Globus pallidus (tissue), 1 donor: ENCODE data around the gene FRMD5.

ENCODE experiments used
- DNase-seq: peaks from one replicate; pipeline ENCODE4 v3.0.0-alpha.2; 2015; ENCODE audit warnings: low spot score

Gene FRMD5

DNA sequence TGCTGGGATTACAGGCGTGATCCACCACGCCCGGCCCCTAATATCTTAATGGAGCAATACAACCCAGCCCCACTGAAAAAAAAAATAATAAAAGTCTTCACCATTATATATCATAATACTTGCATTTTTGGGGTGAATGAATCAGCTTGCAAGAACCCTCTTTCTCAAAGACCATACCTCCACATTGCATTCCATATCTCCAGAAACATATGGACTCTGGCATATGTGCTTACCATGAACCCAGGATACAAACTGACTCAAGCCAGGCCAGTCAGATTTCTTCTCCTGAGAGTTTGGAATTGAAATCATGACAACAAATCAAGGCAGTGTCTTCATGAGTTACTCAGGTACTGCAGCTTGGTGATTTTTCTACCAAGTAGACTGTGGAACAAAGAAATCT lies 101.2 kb downstream of the FRMD5 start:
- no peak for DNase-seq

DNA sequence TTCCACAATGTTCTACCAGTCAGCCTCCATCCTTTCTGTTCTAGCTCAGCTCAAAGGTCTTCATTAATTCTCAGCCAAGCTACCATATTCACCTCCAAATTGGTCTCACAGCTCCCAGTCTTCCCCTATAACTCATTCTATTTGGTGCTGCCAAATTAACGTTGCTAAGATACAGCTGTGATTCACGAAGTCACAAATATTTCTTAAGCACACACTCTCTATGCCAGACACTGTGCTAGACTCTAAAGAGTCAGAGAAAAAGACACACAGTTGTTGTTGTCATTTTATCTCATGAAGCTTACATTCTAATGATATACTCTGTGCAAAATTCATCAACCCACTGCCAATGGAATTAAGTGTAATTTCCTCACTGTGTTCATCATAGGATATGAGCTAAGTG lies 102.8 kb downstream of the FRMD5 start:
- DNase-seq = no peak

DNA sequence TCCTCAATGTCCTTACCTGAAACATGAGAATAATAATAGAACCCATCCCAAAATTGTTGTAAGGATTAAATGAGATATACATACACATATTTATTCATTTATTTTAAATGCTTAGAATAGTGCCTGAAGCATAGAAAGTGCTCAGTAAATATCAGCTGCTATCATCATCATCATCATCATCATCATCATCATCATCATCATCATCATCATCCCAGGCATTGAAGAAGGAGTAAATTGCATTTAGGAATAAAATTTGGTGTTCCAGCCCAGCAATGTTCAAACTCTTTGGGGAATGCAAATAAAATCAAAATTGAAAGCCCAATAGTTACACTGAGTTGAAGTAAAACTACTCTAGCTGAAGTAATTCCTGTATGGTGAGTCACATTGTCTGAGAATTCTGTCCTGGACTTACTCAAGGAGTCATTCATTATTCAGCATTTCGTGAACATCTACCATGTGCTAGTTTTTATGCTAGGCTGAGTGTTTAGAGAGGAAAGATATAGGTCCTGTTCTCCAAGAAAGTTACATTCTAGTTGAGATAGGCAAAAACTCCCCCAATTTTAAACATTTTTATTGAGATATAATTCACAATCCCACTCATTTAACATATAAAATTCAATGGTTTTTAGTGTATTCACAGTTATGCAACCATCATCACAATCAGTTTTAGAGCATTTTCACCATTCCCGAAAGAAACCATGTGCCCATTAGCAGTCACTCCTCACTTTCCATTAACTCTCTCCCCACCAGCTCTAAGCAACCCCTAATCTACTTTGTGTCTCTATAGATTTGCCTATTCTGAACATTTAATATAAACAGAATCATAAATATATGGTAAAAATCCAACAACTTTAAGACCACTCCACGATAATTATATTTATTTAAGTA lies 107.2 kb downstream of the FRMD5 start:
- no peak for DNase-seq

DNA sequence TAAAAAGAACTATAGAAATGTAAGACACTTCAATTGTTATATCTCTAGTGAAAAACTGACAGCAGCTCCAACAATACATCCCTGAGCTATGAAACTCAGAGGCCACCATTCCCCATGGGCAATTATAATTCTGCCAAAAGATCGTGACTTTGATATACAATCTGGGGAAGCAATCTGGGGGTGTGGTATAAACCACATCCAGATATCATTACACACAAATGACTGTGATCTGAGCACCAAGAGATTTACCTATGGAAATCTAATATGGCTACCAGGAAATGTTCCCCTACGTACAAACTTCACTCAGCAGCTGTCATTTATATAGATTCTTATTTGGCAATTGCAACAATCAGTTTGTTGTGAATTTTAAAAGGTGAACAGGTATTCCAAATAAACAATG lies 110.3 kb downstream of the FRMD5 start:
- DNase-seq = no peak

DNA sequence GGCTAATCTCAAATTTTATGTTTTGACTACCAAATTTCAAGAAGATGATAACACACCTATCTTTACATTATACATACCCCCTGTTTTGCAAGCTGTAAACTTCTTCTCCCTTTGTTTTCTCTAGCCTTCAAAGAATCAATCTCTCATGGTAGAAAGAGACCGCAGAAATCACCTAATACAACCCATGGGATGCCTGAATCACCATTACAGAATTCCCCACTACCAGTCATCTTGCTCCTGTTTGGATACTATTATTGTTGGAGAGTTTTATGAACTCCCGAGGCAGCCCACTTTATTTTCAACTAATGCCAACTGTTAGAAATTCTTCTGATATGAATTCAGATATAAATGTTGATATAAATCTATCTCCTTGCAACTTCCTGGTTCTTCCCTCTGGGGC lies 110.9 kb downstream of the FRMD5 start:
- no peak for DNase-seq

DNA sequence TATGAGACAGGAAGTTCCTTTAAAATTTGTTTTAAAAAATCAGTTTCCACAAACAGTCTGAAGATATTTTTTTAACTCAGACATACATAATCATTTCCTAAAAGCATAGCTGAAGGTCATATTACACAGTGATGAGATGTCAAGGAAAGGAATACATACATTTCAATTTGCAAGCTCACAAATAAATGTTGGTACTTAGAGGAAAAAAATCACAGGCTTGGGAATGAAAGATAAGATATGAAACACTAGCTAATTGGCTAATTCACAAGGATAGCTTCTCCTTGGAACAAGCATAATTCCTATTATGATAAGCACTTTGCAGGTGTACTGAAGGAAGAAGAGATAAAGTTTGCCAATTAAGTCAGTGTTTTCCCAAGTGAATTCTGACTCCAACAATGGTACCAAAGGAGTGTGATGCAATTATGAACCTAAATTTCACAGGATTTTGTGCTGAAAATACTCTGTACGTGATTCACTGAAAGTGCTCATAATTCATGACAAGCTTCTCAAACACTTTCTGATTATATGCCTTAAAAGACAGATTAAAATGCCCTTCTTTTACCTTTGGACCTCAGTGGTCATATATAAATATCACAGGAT lies 112.4 kb downstream of the FRMD5 start:
- no peak for DNase-seq

DNA sequence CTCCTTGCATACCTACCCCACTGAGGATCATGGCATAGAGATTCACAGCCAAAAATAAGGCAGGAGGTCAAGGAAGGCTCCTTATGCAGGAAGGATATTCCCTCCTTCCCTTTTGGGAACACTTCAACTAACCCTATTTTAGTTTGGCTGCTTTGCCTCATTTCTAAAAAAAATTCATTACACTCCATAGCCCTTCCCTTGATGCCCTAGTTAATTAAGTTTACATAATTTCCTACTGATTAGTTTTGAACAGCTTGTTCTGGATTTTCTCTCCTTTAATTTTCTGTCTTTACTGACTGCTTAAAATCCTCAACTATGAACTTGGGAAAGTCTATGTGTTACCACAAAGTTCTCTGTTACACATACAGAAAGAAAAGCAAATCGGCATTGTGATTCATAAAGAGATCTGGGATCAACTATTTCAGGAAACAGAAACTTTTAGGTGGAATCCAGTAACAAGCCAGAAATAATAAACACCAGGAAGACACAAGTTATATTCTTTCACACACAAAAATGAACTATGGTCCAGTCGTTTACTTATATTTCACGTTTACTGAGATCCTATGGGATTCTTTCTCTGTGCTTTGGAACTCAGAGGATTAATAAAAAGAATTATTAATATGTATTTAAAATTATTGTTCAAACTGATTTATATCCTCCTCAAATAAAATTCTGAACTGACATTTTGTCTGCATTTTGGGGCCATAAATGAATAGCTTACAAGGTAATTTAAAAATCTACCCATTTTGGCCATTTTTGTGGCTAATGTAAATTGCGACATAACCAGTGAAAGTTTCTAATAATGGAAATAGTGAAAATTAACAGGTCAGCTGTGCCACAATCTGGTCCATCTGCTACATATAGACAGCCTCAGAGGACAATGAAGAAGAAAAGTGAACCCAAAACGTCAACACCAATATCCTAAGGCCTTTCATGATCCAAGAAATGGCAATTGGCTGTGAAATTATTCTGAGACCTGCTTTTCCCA lies 113.8 kb downstream of the FRMD5 start:
- DNase-seq = no peak

DNA sequence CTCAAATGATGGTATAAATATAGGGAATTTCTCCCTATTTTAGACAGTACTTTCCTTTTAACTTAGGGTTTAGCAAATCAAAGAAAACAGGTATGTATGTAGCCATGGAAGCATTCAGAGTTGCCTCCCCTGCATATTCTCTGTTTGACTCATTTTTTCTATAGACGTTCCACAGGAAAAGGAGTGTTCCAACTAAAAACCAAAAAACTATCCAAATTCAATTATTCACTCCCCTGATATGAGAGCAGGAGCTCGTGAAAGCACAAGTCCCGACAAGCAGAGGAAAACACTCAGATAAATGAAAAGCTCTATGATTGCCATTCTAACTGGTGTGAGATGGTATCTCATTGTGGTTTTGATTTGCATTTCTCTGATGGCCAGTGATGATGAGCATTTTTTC lies 119.5 kb downstream of the FRMD5 start:
- no peak for DNase-seq

DNA sequence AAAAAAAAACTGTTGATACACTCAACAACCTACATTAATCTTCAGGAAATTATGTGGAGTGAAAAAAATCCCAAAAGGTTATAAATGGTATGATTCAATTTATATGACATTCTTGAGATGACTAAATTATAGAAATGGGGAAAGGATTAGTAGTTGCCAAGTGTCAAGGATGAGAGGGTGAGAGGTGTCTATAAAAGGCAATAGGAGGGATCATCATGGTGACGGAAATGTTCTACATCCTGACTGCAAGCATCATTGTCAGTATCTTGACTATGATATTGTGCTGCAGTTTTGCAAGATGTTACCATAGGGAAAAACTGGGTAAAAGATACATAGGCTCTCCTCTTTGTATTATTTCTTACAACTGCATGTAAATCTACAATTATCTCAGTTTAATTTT lies 125.6 kb downstream of the FRMD5 start:
- no peak for DNase-seq

DNA sequence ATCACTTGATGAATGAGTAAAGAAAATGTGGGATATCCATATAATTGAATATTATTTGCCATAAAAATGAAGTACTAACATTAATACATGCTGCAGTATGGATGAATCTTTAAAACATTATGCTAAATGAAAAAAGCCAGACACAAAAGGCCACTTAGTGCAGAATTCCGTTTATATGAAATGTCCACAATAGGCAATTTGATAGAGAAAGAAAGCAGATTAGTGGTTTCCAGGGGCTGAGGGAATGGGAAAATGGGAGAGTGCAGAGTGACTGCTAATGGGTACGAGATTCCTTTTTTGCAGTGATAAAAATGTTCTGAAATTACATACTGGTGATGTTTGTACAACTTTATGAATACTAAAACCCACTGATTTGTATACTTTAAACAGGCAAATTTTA lies 126.7 kb downstream of the FRMD5 start:
- DNase-seq = no peak

DNA sequence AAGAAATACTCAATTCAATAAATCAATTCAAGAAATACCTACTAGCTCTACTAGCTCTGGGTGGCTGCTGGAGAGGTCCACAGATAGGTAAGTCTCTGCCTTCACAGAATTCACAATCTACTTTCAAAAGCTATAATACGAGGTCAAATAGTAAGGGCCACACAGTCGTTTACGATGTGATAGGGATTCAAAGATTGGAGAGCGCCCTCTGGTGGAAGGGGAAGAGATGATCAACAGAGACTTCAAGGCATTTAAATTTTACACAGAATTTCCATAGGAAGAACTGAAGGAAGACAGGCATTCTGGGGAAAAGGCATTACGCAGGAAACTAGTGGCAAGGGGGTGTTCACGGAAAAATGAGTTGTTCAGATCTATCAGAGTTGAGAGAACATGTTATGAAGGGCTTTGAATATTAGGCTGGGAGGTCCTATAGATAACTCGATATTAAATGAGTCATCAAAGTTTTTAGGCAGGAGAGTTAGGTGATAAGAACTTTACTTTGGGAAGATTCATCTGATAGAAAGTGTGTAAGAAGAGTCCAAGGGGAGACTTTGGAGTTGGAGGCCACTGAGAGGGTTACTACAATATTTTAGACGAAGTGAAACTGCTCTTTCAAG lies 128.8 kb downstream of the FRMD5 start:
- DNase-seq = peak; percentile 72

DNA sequence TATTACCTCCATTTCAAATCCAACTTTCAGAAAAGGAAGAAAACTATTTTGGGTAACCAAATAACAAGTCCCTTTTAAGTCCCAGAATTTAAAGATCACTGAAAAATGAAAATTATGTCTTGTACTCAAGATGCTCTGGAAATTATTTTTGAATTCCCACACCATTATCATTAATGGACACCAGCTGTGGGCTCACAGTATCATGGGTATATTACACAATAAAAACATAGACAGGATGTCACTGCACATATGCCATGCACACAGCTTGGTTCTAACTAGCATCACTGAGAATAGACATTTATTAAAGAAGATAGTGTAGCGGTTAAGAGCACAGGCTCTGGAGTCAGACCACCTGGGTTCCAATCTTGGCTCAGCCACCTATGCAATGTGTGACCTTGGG lies 130.4 kb downstream of the FRMD5 start:
- DNase-seq = no peak

DNA sequence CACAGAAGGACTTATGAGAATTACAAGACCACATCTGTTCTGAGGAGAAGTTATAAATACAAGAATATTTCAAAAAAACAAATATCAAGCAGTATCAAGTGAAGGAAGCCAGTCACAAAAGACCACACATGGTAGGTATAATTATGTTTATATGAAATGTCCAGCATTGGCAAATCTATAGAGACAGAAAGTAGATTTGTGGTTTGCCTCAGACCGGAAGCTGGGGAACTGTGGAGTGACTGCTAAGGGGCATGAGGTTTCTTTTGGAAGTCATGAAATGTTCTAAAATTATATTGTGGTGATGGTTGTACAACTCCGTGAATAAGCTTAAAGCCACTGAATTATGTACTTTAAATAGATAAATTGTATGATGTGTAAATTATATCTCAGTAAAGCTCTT lies 136.9 kb downstream of the FRMD5 start:
- no peak for DNase-seq

DNA sequence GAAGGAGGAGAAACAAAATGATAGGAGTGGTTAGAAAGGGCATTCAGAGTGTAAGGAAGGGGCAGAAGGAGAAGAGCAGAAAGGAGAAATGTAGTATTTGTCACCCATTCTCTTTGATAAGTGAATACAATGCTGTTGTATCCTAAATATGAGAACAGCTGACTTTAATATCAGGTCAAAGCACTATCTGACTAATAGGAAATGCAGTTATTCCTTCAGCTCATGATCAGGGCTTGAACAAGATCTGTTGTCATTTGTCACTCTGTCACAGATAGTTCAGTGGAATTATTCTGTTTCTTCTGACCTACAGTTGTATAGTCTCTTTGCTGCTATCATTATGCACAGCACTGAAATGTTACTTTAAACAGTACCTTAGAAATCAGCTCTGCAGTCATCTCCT lies 149.4 kb downstream of the FRMD5 start:
- no peak for DNase-seq

DNA sequence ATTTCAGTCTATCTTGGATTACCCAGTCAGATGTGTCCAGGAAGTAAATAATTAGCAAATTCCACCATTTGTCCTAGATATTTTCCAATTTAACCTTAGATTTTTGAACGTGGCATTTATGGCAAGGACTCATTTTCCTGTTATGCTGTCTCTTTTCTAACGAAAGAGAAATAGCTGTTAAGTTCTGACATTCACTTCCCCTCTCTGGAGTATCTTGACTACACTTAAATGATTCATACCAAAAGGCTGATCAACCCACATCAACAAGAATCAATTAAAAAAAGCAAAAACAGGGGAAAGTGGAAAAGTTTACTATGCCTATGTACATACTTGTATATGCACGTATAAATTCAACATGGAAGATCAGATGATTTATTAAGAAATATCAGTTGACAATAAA lies 149.9 kb downstream of the FRMD5 start:
- no peak for DNase-seq

DNA sequence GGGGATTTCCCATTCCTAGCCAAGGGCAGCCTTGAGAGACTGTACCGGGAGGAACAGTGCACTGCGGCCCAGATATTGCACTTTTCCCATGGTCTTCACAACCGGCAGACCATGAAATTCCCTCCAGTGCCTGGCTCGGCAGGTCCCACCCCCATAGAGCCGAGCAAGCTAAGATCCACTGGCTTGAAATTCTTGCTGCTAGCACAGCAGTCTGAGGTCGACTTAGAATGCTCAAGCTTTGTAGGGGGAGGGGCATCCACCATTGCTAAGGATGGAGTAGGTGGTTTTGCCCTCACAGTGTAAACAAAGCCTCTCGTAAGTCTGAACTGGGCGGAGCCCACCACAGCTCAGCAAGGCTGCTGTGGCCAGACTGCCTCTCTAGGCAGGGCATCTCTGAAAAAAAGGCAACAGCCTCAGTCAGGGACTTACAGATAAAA lies 156.3 kb downstream of the FRMD5 start:
- no peak for DNase-seq

DNA sequence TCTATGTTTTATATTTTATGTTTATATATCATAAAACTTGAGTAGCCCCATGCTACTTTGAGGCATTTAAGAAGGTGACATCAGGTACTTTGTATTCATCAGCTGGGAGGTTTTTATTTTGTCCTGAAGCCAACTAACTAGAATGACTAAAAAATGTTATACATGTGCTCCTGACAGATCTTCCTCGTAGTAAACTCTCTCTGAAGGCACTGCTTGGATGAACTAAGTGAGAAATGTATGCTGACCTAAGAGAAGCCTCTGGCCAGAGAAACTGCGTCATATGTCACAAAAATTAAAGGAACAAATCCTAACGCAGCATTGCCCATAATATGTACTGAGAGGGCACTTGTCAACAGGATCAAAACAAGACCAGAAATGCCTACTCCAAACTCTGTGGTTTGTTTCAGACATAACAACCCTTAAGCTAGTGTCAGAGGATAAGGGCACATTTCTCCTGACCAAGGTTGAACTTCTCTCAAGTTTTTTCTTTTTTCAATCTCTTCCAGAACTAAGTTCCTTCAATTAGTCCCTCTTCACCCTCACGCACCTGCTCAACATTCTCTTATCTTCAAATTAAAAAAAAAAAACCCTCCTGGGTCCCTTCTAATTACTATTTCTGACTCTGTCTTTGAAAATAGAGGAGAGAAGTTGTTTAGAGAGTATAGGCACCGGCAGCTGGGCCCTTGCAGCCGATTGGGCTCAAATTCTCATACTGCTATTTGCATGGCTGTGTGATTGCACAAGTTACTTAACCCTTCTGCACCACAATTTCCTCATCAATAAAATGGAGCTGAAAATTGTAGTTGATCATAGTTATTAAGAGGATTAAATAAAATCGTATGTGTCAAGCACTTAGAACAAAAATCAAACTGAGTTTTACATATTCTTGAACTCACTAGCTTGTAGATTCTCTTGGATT lies 159.0 kb downstream of the FRMD5 start:
- no peak for DNase-seq

DNA sequence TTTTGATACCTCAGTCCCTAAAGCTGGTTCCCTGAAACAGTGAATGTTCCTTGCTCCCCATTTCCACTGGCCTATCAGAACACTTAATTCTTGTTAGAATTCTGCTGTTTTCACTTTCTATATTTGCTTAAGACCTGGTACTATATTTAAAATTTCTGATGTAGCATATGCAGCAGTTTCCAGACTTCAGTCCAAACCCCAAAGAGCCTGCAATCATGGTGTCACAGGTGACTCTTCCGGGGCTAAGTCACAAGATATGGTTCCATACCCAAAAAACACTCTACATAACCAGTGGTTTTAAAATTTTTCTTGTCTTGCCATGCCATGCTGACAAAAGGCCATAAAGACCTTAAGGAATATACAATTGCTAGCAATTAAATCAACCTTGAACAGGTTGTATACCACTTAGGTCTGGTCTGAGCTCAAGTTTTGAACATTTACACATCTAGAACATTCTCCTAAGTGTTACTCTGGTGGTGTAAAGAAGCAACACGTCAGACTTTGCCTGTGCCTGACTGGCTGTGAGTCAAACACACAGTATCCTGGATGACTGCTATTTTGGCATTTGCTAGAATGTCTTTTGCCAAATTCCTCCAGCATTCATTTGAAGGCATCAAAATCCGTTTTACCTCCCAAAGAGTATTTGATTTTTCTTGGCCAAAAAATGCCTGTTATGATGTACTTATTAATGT lies 160.0 kb downstream of the FRMD5 start:
- no peak for DNase-seq

DNA sequence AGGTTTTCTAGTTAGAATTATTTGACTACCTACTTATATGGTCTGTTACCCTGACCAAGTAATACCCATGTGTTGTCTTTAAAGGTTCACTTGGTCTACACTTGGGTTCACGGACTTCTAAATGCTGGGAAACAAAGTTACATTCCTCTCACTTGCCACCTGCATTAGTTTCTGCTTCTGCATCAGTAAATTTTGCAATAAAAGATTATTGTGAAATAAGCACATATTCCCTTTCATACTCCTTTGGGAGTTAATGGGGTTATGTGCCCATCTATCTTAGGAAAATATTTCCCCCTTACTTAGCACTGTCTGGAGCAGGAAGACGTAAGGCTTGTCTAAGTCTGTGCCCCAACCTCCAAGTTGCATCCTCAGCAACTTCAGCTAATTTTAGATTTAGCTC lies 160.7 kb downstream of the FRMD5 start:
- no peak for DNase-seq

DNA sequence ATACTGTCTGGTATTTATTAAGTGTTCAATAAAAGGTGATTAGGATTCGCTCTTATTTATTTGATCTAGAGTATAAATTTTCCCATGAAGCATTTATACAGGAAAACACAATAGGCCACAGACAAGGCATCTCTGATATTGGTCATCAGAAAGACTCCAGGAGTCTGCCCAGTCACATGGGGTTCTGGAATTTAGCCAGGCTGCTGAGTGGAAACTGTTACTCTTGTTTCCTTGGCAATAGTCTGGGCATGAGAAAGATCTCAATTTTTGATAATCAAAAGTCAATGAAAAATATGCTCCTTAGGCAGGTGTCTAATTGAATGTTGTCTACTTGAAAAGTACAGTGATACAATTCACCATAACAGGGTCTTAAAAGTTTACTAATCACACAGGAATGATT lies 161.2 kb downstream of the FRMD5 start:
- DNase-seq = peak; percentile 53
